Duodenal mucosa (tissue), 2 donors: ENCODE results near the gene MYH10.

Experiments
- H3K27ac ChIP-seq: one replicate; pipeline ENCODE4 v1.7.0; 2013; ENCODE audit warnings: low read depth, low read length
- H3K27me3 ChIP-seq, 2 donors: one replicate each; pipeline ENCODE4 v1.7.0; 2013; ENCODE audit warnings: low read length in 2 of 2, control low read depth in 1 of 2; ENCODE audit not compliant: insufficient read depth in 2 of 2, control insufficient read depth in 1 of 2
- H3K36me3 ChIP-seq, 2 donors: one replicate each; pipeline ENCODE4 v1.7.0; 2013; ENCODE audit warnings: low read length in 2 of 2, control low read depth in 1 of 2; ENCODE audit not compliant: insufficient read depth in 2 of 2, control insufficient read depth in 1 of 2
- H3K4me1 ChIP-seq, 2 donors: one replicate each; pipeline ENCODE4 v1.7.0; 2013; ENCODE audit warnings: low read length in 2 of 2, control low read depth in 1 of 2; ENCODE audit not compliant: insufficient read depth in 2 of 2, control insufficient read depth in 1 of 2
- H3K4me3 ChIP-seq, 2 donors: one replicate each; pipeline ENCODE4 v1.7.0; 2013; ENCODE audit warnings: low read length in 2 of 2, low read depth in 1 of 2
- H3K9ac ChIP-seq, 2 donors: one replicate each; pipeline ENCODE4 v1.7.0; 2013; ENCODE audit warnings: low read length in 2 of 2, low read depth in 1 of 2
- H3K9me3 ChIP-seq, 2 donors: one replicate each; pipeline ENCODE4 v1.7.0; 2013; ENCODE audit warnings: low read length in 2 of 2, control low read depth in 1 of 2; ENCODE audit not compliant: control insufficient read depth in 1 of 2

The MYH10 gene

GRCh38 chr17:8447799-8448198 is 182.7 kb downstream of the MYH10 start:
- H3K27me3 ChIP-seq = no peaks in the 10 kb centered on the region
- H3K9me3 ChIP-seq = no peaks in the 10 kb centered on the region
- H3K4me3 ChIP-seq = no peak overlapping the region
- H3K36me3 ChIP-seq = peaks cover 27 to 68% of the 10 kb centered on the region in 2 donors
- no peak overlapping the region for H3K9ac ChIP-seq
- H3K27ac ChIP-seq = no peak overlapping the region
- peaks cover 3 to 6% of the 10 kb centered on the region in 2 donors for H3K4me1 ChIP-seq

GRCh38 chr17:8445536-8445935 is 185.0 kb downstream of the MYH10 start:
- Histone ChIP-seq H3K36me3 (peaks cover 27 to 57% of the 10 kb centered on the region in 2 donors), H3K4me1 (peaks cover 0 to 14% of the 10 kb centered on the region in 2 donors), H3K27me3 (no peaks in the 10 kb centered on the region), H3K9me3 (no peaks in the 10 kb centered on the region), H3K4me3 (no peak overlapping the region), H3K27ac (no peak overlapping the region), H3K9ac (no peak overlapping the region)

DNA sequence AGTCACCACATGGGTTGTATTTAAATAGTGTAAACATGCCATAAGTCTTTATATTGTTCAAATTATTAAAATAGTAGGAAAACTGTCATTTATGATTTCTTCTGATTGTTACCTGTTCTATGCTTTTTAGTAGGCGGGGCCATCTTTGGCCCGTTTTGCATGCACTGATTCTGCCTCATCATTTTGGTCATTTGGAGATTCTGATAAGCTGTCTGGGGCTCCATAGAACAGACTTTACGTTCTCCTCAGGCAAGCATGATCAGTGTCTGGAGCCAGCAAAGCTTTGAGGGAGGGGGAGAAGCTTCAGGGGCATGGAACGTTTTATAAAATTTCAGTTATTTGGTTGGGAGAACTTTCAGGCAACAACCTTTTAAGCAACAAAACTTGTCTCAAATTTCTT is 186.0 kb downstream of the MYH10 start:
- peaks cover 30 to 54% of the 10 kb centered on the region in 2 donors for H3K36me3 ChIP-seq
- no peak overlapping the region for H3K27ac ChIP-seq
- H3K4me3 ChIP-seq = no peak overlapping the region
- H3K27me3 ChIP-seq = no peaks in the 10 kb centered on the region
- no peaks in the 10 kb centered on the region for H3K9me3 ChIP-seq
- H3K9ac ChIP-seq = no peak overlapping the region
- peaks cover 0 to 14% of the 10 kb centered on the region in 2 donors for H3K4me1 ChIP-seq

DNA sequence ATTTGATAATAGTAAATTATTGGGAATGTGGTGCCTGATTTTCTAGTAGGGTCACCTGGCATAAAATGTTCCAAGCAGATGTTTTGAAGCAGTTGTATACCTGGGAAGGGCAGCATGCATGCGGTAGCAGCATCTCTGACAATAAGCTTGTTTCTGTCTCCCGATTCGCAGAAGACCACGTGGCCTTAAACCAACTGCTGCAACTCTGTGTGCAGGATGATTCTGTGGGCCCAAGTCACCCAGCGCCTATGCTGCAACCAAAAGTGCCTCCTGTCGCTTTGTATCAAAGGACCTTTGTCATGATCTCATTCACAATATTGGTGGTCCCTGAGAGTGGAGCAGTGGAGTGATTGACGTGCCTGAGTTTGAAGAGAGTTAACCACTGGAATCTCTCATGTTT is 186.8 kb downstream of the MYH10 start:
- H3K27ac ChIP-seq = no peak overlapping the region
- H3K36me3 ChIP-seq = peaks cover 30 to 47% of the 10 kb centered on the region in 2 donors
- H3K4me3 ChIP-seq = no peak overlapping the region
- peaks cover 0 to 14% of the 10 kb centered on the region in 2 donors for H3K4me1 ChIP-seq
- no peak overlapping the region for H3K9ac ChIP-seq
- H3K9me3 ChIP-seq = no peaks in the 10 kb centered on the region
- no peaks in the 10 kb centered on the region for H3K27me3 ChIP-seq

GRCh38 chr17:8442310-8442709 is 188.2 kb downstream of the MYH10 start:
- H3K36me3 ChIP-seq = peaks cover 30 to 40% of the 10 kb centered on the region in 2 donors
- H3K27ac ChIP-seq = no peak overlapping the region
- H3K4me1 ChIP-seq = peaks cover 5 to 19% of the 10 kb centered on the region in 2 donors

GRCh38 chr17:8441690-8442089 is 188.8 kb downstream of the MYH10 start:
- H3K27ac ChIP-seq = no peak overlapping the region
- H3K9me3 ChIP-seq = no peaks in the 10 kb centered on the region
- H3K4me1 ChIP-seq = peaks cover 5 to 20% of the 10 kb centered on the region in 2 donors
- peaks cover 28 to 34% of the 10 kb centered on the region in 2 donors for H3K36me3 ChIP-seq
- H3K27me3 ChIP-seq = no peaks in the 10 kb centered on the region
- H3K9ac ChIP-seq = no peak overlapping the region
- no peak overlapping the region for H3K4me3 ChIP-seq

More at GRCh38 chr17:8442310-8442709, 188.2 kb downstream of the MYH10 start:
- Histone ChIP-seq H3K9ac (no peak overlapping the region), H3K27me3 (no peaks in the 10 kb centered on the region), H3K9me3 (no peaks in the 10 kb centered on the region), H3K4me3 (no peak overlapping the region)

DNA sequence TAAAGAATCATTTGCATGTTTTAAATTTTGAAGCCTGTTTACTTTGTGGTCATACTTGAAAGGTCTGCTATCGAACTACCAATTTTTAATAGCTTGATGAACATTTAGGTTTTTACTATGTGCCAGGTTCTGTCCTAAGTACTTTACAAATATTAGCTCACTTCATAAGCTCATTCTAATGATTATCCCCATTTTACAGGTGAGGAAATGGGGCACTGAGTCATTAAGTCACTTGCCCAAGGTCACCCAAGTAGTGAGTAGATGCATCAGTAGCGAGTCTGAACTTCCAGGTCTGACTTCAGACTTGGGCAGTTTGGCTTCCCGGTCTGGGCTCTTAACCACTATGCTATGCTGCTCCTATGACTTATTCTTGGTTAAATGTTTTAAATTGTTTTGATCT is 190.8 kb downstream of the MYH10 start:
- H3K4me3 ChIP-seq = no peak overlapping the region
- peaks cover 13 to 14% of the 10 kb centered on the region in 2 donors for H3K36me3 ChIP-seq
- H3K4me1 ChIP-seq = peaks cover 5 to 20% of the 10 kb centered on the region in 2 donors
- no peak overlapping the region for H3K9ac ChIP-seq
- H3K27me3 ChIP-seq = no peaks in the 10 kb centered on the region
- H3K9me3 ChIP-seq = no peaks in the 10 kb centered on the region
- H3K27ac ChIP-seq = no peak overlapping the region

DNA sequence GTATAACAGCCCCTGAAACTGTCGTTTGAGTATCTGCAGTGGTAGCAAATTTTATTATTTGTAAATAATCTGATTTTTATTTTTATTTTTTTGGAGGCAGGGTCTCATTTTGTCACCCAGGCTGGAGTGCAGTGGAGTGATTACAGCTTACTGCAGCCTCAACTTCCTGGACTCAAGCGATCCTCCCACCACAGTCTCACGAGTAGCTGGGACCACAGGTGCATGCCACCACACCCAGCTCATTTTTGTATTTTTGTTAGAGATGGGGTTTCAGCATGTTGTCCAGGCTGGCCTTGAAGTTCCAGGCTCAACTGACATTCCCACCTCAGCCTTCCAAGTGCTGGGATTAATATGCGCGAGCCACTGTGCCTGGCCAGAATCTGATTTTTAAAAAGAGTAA is 192.1 kb downstream of the MYH10 start:
- H3K27me3 ChIP-seq = no peaks in the 10 kb centered on the region
- H3K27ac ChIP-seq = no peak overlapping the region
- no peaks in the 10 kb centered on the region for H3K9me3 ChIP-seq
- H3K4me1 ChIP-seq = peaks cover 5 to 20% of the 10 kb centered on the region in 2 donors
- H3K9ac ChIP-seq = no peak overlapping the region
- H3K36me3 ChIP-seq = peaks cover 3 to 4% of the 10 kb centered on the region in 2 donors
- no peak overlapping the region for H3K4me3 ChIP-seq

DNA sequence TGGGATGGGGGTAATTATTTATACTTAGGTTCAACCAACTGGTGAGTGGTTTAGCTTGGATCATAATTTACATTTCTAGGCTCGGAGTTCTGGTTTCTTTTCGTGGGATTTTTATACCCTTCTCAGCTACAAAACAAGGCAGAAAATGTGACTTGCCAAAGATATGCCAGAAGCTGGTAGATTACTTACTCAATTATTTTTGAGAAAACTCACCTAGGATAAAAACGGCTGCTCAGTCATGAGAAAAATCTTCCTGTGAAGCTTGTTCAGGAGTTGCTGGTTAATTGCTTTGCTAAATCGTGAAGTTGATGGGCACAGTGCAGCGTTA is 193.7 kb downstream of the MYH10 start:
- H3K36me3 ChIP-seq = peaks cover 3 to 4% of the 10 kb centered on the region in 2 donors
- H3K4me3 ChIP-seq = peak overlapping the region; percentile 84 to 94
- peak overlapping the region; percentile 100 for H3K27ac ChIP-seq
- no peaks in the 10 kb centered on the region for H3K9me3 ChIP-seq
- H3K4me1 ChIP-seq = peaks cover 5 to 18% of the 10 kb centered on the region in 2 donors
- H3K27me3 ChIP-seq = no peaks in the 10 kb centered on the region
- peak overlapping the region; percentile 89 to 100 for H3K9ac ChIP-seq

GRCh38 chr17:8436169-8436843 is 194.2 kb downstream of the MYH10 start:
- peaks cover 3 to 4% of the 10 kb centered on the region in 2 donors for H3K36me3 ChIP-seq
- peaks cover 5 to 14% of the 10 kb centered on the region in 2 donors for H3K4me1 ChIP-seq
- peak overlapping the region; percentile 100 for H3K27ac ChIP-seq
- H3K9me3 ChIP-seq = no peaks in the 10 kb centered on the region
- H3K27me3 ChIP-seq = no peaks in the 10 kb centered on the region
- H3K4me3 ChIP-seq = peak overlapping the region; percentile 84 to 94
- peak overlapping the region; percentile 89 to 100 for H3K9ac ChIP-seq
